Measurements from ENCODE around the gene GSTO1. TPM values are rescaled to one million over a fixed set of nuclear protein-coding genes. Genes with fewer than 3 reads are reported as not detected.
A peak's percentile ranks its signal among the peaks of the same experiment; 100 is the strongest.
"Not testable (repeated sequence)": the region's sequence is repeated elsewhere in the genome, so short reads cannot be mapped to it uniquely, and the experiment has no call there.

The GSTO1 gene
- polyA plus RNA-seq, 1 donor from 2014 or later: 101 TPM

DNA sequence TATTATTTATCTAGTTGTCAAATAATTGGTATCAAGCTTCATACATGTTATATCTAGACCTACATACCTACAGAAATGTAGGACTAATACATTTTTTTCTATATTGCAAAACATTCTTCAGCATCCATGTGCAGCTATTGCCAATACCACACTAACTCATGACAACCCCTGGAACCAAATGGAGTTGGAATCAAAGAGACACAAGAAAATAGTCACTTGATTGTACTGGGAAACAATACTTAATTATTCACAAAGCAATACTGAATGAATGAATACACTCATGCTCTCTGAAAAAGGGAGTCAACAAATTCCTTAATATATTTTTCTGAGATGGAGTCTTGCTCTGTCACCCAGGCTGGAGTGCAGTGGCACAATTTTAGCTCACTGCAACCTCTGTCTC lies 12.1 kb upstream of the GSTO1 start:
- peaks cover 2% of the 10 kb centered on the region for H3K36me3 Mint-ChIP-seq
- H3K27ac Mint-ChIP-seq: no peak overlapping the region
- peaks cover 20% of the 10 kb centered on the region for H3K27me3 Mint-ChIP-seq
- no peak overlapping the region for H3K4me3 Mint-ChIP-seq
- no peaks in the 10 kb centered on the region for H3K4me1 Mint-ChIP-seq
- H3K9me3 Mint-ChIP-seq: peaks cover 0 to 1% (median 0%) of the 10 kb centered on the region in 3 donors

DNA sequence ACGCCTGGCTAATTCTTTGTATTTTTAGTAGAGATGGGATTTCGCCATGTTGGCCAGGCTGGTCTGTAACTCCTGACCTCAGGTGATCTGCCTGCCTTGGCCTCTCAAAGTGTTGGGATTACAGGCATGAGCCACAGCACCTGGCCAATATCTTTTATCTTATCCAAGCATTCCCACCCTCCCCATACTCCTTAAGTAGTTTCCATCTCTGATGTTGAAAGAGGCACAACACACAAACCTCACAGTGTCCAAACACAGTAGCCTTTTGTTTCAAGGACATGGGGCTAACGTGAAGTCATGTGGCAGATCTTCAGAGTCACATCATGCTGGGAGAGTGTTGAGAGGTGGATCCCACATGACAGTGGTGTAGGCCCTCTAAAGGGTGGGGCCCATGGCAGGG lies 11.7 kb upstream of the GSTO1 start:
- H3K4me3 Mint-ChIP-seq, H3K36me3 Mint-ChIP-seq, H3K4me1 Mint-ChIP-seq, H3K9me3 Mint-ChIP-seq: not testable (repeated sequence)
- Mint-ChIP-seq H3K27ac (peak overlapping the region in 1 of 3 donors; percentile 26), H3K27me3 (peaks cover 15% of the 10 kb centered on the region)

DNA sequence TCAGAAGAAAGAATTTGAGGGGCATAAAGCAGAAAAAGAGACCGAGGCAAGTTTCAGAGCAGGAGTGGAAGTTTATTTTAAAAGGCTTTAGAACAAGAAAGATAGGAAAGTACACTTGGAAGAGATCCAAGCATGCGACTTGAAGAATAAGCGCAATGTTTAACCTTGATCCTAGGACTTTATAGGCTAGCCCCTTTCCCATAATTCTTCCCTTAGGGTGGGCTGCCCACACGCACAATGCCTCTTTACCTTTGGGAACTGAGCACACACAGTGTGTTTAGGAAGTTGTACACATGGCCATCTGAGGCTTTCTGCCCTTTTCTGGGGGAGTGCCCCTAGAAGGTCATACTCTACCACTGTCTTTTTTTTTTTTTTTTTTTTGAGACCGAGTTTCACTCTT lies 11.2 kb upstream of the GSTO1 start:
- Mint-ChIP-seq H3K9me3 (peaks cover 0 to 1% (median 0%) of the 10 kb centered on the region in 3 donors), H3K27ac (peak overlapping the region in 1 of 3 donors; percentile 26), H3K4me1 (no peaks in the 10 kb centered on the region), H3K4me3 (no peak overlapping the region), H3K36me3 (peaks cover 2% of the 10 kb centered on the region), H3K27me3 (peaks cover 15% of the 10 kb centered on the region)

DNA sequence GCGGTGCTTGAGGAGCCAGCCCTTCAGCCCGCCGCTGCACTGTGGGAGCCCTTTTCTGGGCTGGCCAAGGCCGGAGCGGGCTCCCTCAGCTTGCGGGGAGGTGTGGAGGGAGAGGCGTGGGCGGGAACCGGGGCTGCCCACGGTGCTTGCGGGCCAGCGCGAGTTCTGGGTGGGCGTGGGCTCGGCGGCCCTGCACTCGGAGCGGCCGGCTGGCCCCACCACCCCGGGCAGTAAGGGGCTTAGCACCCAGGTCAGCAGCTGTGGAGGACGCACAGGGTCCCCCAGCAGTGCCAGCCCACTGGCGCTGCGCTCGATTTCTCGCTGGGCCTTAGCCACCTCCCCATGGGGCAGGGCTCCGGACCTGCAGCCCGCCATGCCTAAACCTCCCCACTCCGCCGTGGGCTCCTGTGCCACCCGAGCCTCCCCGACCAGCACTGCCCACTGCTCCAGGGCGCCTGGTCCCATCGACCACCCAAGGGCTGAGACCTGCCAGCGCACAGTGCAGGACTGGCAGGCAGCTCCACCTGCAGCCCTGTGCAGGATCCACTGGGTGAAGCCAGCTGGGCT lies 9.5 kb upstream of the GSTO1 start:
- Mint-ChIP-seq H3K4me3 (no peak overlapping the region), H3K9me3 (peaks cover 0 to 1% (median 0%) of the 10 kb centered on the region in 3 donors), H3K4me1 (no peaks in the 10 kb centered on the region), H3K36me3 (no peaks in the 10 kb centered on the region), H3K27ac (no peak overlapping the region), H3K27me3 (peaks cover 11% of the 10 kb centered on the region)

DNA sequence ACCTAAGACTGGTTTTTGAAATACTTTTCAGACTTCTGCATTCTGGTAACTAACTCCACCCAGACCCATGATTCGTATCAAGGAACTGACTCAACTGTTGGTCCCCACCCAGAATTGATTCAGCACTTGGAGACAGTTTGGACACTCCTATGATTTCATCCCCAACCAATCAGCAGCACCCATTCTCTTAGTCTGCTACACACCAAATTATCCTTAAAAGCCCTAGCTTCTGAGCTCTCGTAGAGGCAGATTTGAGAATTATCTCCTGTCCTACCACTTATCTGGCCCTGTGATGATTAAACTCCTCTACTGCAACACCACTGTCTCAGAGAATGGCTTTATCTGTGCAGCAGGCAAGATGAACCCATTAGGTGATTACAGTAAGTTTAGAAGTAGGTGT lies 7.7 kb upstream of the GSTO1 start:
- Mint-ChIP-seq H3K36me3 (no peaks in the 10 kb centered on the region), H3K4me3 (no peak overlapping the region), H3K9me3 (peaks cover 0 to 1% (median 0%) of the 10 kb centered on the region in 3 donors), H3K27me3 (peaks cover 6% of the 10 kb centered on the region), H3K27ac (no peak overlapping the region), H3K4me1 (no peaks in the 10 kb centered on the region)

DNA sequence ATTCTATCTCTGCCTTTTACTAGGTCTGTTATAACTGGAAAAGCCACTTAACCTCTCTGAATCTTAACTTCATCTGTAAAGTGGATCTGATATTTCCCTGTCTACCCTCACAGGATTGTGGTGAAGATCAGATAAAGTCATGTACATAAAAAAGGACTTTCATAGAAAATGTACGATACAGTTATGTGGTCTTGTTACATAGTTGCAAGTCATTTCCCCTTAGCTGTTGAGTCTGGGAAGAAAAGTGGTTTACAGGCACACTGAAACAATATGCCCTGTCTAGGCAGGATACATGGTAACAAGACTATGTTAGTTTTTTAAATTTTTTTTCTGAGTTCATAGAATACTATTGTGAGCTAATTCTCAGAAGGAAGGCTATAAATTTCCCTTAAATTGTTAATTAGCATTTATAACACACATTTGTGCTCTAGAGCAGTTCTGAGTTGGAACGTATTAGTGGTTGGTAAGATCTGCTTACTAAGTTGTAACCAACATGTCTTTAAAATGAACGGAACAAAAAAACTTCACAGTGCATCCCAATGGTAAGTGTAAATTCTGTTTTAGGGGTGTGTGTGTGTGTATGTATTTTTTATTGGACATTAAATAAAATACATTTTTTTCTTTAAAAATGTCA lies 7.1 kb upstream of the GSTO1 start:
- no peaks in the 10 kb centered on the region for H3K36me3 Mint-ChIP-seq
- H3K27me3 Mint-ChIP-seq: peaks cover 6% of the 10 kb centered on the region
- H3K27ac Mint-ChIP-seq: no peak overlapping the region
- no peak overlapping the region for H3K4me3 Mint-ChIP-seq
- no peaks in the 10 kb centered on the region for H3K4me1 Mint-ChIP-seq
- peaks cover 0 to 1% (median 0%) of the 10 kb centered on the region in 3 donors for H3K9me3 Mint-ChIP-seq

DNA sequence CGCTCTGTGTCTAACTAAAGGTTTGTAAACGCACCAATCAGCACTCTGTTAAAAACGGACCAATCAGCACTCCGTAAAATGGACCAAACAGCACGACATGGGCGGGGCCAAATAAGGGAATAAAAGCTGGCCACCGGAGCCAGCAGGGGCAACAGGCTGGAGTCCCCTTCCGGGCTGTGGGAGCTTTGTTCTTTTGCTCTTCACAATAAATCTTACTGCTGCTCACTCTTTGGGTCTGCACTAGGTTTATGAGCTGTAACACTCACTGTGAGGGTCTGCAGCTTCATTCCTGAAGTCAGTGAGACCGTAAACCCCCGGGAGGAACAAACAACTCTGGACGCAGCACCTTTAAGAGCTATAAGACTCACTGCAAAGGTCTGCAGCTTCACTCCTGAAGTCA lies 5.8 kb upstream of the GSTO1 start:
- H3K27ac Mint-ChIP-seq, H3K9me3 Mint-ChIP-seq, H3K27me3 Mint-ChIP-seq, H3K4me1 Mint-ChIP-seq, H3K4me3 Mint-ChIP-seq, H3K36me3 Mint-ChIP-seq: not testable (repeated sequence)

DNA sequence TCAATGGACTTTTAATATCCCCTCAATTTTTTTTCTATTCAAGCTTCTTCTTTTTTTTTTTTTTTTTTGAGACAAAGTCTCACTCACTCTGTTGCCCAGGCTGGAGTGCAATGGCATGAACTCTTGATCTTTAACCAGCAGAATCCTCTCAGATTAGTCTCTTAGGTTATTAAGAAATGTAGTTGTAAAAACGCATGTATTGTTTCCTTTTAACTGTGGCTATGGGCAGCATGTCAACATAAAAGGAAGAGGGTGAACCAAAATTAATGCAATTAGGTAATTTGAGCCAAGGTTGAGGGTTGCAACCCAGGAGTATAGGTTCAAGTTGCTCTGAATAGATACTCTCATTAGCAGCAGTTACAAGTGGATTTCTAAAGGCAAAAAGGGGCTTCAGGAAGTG lies 4.3 kb upstream of the GSTO1 start:
- H3K4me3 Mint-ChIP-seq: peak overlapping the region in 1 of 4 donors; percentile 7
- no peaks in the 10 kb centered on the region for H3K36me3 Mint-ChIP-seq
- H3K9me3 Mint-ChIP-seq: peaks cover 0 to 1% (median 0%) of the 10 kb centered on the region in 3 donors
- H3K27me3 Mint-ChIP-seq: peaks cover 2% of the 10 kb centered on the region
- peaks cover 0 to 8% (median 2%) of the 10 kb centered on the region in 3 donors for H3K4me1 Mint-ChIP-seq
- H3K27ac Mint-ChIP-seq: no peak overlapping the region

DNA sequence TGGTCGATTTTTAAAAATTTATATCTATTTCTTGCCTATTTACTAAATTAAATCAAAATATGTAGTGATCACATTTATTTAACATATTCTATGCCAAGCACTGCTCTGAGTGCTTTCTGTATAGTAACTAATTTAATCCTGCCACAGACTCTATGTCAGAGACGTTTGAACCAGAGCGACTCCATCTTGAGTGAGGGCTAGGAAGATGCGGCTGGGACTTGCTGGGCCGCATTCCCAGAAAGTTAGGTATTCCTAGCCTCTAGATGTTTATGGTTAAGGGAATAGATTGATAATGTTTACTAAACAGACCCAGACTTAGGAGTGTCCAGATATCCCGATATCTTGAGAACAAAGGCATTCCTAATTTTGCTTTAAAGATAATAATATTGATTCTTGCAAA lies 3.2 kb upstream of the GSTO1 start:
- peaks cover 0 to 1% (median 0%) of the 10 kb centered on the region in 3 donors for H3K9me3 Mint-ChIP-seq
- H3K4me1 Mint-ChIP-seq: peaks cover 7 to 18% (median 12%) of the 10 kb centered on the region in 3 donors
- peak overlapping the region in 1 of 4 donors; percentile 93 for H3K4me3 Mint-ChIP-seq
- peaks cover 2% of the 10 kb centered on the region for H3K27me3 Mint-ChIP-seq
- no peak overlapping the region for H3K27ac Mint-ChIP-seq
- H3K36me3 Mint-ChIP-seq: no peaks in the 10 kb centered on the region

DNA sequence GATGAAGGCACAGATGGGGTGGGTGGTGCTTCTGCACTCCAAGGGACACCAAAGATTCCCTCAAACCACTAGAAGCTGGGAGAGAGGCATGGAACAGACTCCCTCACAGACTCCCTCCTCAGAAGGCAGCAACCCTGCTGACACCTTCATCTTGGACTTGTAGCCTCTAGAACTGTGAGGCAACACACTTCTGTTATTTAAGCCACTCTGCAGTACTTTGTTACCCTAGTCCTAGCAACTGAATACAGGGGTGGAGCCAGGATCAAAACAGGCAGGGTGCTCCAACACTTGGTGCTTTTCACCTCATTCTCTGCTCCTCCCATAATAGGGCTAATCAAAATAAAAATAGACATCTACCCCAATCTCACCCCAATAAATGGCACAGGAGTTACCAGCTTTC lies 2.3 kb upstream of the GSTO1 start:
- Mint-ChIP-seq H3K4me1 (peaks cover 14 to 24% (median 14%) of the 10 kb centered on the region in 3 donors), H3K4me3 (peak overlapping the region in 1 of 4 donors; percentile 93), H3K36me3 (no peaks in the 10 kb centered on the region), H3K27me3 (no peaks in the 10 kb centered on the region), H3K9me3 (no peaks in the 10 kb centered on the region), H3K27ac (no peak overlapping the region)

DNA sequence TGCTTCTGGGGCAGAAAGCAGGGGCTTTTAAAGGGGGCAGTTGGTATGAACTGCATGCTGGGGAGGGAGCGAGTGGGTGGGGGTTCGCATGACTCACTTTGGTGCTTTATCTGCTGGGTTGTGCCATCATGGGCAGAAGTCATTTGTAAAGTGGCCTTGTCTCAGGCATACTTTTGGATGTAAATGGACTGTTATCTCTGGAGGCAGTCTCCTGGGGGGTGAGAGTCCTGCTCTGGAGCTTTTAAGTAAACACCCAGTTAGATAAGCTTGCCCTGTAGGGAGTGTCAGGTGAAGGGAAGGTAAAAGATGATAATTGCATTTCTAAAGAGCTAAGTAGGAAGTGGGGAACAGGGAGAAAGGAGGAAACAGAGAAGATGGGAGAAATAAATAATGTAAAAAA lies 1.6 kb upstream of the GSTO1 start:
- Mint-ChIP-seq H3K27ac (no peak overlapping the region), H3K9me3 (no peaks in the 10 kb centered on the region), H3K27me3 (no peaks in the 10 kb centered on the region)

DNA sequence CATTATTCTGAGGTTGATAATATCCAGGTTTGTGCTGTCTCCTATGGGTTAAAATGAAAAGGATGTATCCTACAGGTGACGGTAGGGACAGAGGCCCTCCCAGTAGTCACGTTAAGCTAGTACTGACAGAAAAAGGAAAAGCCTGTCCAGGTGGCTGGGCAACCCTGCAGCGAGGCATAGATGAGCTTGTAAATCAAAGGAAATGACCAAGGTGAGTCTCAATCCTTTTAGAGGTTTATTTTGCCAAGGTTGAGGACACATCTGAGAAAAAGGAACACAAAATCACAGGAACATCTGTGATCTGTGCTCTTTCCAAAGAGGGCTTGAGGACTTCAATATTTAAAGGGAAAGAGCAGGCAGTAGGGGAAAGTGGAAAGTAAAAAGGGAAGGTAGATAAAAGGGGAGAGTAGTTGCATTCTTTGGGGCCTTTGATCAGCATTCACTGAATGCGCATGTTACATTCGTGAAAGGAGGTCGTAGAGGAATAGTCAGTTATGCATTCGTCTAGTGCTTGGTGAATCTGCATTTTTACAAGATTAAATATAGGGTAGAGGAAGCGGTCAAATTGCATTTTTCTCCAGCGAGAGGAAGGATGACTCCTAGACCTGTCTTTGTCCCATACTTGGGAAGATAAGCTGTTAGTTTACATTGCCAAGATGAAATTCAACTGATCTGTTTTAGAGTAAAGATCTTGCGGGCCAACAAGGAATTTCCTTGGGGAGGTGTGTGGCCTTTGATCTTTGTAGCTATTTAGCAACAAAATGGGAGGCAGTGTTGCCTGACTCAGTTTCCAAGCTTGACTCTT lies 884 bp upstream of the GSTO1 start:
- peak overlapping the region; percentile 93 to 99 (median 96) for H3K4me3 Mint-ChIP-seq
- no peaks in the 10 kb centered on the region for H3K36me3 Mint-ChIP-seq
- H3K4me1 Mint-ChIP-seq: peaks cover 14 to 29% (median 15%) of the 10 kb centered on the region in 3 donors
- no peaks in the 10 kb centered on the region for H3K9me3 Mint-ChIP-seq
- H3K27me3 Mint-ChIP-seq: no peaks in the 10 kb centered on the region
- peak overlapping the region in 2 of 3 donors; percentile 67 to 96 for H3K27ac Mint-ChIP-seq

More for the DNA sequence above, 1.6 kb upstream of the GSTO1 start:
- H3K4me3 Mint-ChIP-seq: peak overlapping the region; percentile 93 to 99 (median 96)
- H3K4me1 Mint-ChIP-seq: peaks cover 14 to 27% (median 14%) of the 10 kb centered on the region in 3 donors
- H3K36me3 Mint-ChIP-seq: no peaks in the 10 kb centered on the region

DNA sequence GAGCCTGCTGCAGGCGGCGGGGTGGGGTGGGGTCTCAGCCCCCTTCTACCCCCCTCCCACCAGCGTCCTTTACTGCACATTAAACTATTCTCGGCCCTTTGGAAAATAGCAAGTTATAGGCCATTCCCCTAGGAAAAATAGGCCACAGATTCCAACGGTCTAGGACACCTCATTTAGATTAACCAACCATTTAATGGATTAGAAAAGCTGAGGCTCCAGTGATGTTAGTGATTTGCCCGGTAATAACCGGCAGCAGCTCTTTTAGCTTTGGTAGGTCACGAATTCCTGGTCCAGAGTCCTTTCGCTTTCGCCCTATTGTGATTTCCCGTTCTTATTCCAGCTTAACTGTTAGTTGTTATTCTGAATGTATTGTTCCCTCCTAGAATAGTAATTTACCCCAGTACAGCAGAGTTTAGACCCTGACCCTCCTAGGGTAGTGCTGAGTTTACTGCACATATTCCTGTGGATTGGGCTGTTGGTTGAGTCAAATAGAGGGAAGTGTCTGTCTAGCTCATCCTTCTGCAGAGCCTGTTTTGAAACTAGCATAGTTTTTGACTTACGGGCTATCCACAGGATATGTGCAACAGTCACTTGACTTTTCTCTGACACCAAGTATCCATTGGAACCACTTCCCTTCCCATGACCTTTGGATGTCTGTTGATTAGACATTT lies 754 bp downstream of the GSTO1 start:
- no peaks in the 10 kb centered on the region for H3K36me3 Mint-ChIP-seq
- H3K9me3 Mint-ChIP-seq: no peaks in the 10 kb centered on the region
- H3K4me3 Mint-ChIP-seq: peak overlapping the region; percentile 93 to 99 (median 96)
- H3K27ac Mint-ChIP-seq: peak overlapping the region; percentile 49 to 96 (median 88)
- H3K27me3 Mint-ChIP-seq: no peaks in the 10 kb centered on the region
- peaks cover 15 to 40% (median 26%) of the 10 kb centered on the region in 3 donors for H3K4me1 Mint-ChIP-seq

DNA sequence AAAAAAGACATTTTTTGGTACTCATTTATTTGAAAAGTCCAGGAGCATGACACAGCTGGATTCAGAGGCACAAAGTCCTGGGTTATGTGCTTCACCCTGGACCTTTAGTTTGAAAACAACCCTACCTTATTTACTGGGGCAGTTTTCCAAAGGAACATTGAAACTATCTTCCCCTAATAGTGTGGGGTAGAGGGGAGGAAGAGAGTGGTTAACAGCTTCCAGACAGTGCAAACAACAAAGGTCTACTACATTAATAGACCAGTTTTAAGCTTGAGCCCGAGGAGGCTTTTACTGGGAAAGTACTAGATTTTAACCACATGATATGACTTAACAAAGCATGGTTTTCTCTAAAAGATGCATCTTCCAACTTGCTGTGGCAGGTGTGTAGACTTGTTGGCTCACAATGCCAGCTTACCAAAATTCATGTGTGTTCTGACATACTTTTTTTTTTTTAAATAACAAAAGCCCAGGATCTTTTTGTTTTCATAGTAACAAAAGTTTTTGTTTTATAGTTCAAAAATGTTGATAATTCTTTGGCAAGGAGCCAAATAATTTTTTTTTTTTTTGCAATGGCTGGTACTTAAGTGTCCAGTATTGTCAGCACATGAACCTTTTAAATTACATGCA lies 1.8 kb downstream of the GSTO1 start:
- Mint-ChIP-seq H3K36me3 (peaks cover 2% of the 10 kb centered on the region), H3K4me3 (peak overlapping the region; percentile 69 to 99 (median 94)), H3K9me3 (no peaks in the 10 kb centered on the region), H3K4me1 (peaks cover 20 to 50% (median 30%) of the 10 kb centered on the region in 3 donors), H3K27ac (peak overlapping the region; percentile 49 to 96 (median 72)), H3K27me3 (no peaks in the 10 kb centered on the region)
